ENCODE data around the gene TOPAZ1.
A peak's percentile ranks its signal among the peaks of the same experiment; 100 is the strongest.

- TF ChIP-seq CTCF (IDR thresholded peaks at IDR 0.05) (peak; percentile 26 to 75 (median 54)), EP300 (IDR thresholded peaks at IDR 0.05) (no peak), POLR2AphosphoS5 (IDR thresholded peaks at IDR 0.05) (no peak), POLR2A (IDR thresholded peaks at IDR 0.05) (no peak)
Measured at GRCh38 chr3:44198284-44199269, 43.1 kb upstream of the TOPAZ1 start.
